ENCODE results near the gene SEMA3F.

The SEMA3F gene

DNA sequence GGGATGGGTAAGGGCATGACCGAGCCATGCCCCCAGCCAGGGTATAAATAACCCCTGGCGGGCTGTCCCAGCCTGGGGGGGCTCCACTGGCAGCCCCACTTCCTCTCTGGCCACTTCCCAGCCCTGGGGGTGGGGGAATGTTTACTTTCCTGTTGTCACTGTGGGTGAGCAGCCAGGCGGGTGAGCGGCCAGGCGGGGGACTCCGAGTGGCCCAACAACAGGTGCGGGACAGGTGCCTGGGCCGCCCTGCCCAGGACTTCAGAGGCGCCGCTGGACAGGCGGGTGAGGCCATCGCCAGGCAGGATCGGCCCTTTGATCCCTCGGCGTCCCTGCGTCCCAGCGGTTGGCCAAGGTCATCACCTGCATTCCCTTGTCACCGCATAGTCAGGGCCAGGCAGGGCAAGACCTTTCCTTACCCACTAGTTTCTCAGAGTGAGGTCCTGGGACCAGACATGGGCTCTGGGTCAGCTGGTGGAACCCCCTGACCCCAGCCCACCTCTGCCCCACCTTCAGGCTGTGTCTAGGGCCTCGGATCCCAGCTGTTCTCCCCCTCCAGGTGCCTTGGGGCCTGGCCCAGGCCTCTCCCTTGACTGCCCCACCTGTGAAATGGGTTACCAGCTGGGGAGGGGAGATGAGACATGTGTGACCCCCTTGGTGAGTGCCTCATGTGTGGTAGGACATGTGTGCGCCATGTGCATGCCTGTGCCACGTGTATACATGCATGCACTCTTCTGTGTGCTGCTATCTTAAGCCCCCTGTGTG lies 16.6 kb downstream of the SEMA3F start:
- peaks cover 13% of the 10 kb centered on the region for H3K36me3 Mint-ChIP-seq (ENCODE audit: low read depth)
- H3K9me3 Mint-ChIP-seq, result no peaks in the 10 kb centered on the region
- TF ChIP-seq, protein P1, sequence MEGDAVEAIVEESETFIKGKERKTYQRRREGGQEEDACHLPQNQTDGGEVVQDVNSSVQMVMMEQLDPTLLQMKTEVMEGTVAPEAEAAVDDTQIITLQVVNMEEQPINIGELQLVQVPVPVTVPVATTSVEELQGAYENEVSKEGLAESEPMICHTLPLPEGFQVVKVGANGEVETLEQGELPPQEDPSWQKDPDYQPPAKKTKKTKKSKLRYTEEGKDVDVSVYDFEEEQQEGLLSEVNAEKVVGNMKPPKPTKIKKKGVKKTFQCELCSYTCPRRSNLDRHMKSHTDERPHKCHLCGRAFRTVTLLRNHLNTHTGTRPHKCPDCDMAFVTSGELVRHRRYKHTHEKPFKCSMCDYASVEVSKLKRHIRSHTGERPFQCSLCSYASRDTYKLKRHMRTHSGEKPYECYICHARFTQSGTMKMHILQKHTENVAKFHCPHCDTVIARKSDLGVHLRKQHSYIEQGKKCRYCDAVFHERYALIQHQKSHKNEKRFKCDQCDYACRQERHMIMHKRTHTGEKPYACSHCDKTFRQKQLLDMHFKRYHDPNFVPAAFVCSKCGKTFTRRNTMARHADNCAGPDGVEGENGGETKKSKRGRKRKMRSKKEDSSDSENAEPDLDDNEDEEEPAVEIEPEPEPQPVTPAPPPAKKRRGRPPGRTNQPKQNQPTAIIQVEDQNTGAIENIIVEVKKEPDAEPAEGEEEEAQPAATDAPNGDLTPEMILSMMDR (IDR thresholded peaks at IDR 0.05; ENCODE audit: unreplicated experiment in 3 of 3), result no peak
- no peak overlapping the region for H3K4me3 Mint-ChIP-seq
- peaks cover 14% of the 10 kb centered on the region for H3K4me1 Mint-ChIP-seq
- H3K27ac Mint-ChIP-seq, result peak overlapping the region in 2 of 3 experiments; percentile 46 to 66
- peaks cover 4% of the 10 kb centered on the region for H3K27me3 Mint-ChIP-seq (ENCODE audit: low read depth)

DNA sequence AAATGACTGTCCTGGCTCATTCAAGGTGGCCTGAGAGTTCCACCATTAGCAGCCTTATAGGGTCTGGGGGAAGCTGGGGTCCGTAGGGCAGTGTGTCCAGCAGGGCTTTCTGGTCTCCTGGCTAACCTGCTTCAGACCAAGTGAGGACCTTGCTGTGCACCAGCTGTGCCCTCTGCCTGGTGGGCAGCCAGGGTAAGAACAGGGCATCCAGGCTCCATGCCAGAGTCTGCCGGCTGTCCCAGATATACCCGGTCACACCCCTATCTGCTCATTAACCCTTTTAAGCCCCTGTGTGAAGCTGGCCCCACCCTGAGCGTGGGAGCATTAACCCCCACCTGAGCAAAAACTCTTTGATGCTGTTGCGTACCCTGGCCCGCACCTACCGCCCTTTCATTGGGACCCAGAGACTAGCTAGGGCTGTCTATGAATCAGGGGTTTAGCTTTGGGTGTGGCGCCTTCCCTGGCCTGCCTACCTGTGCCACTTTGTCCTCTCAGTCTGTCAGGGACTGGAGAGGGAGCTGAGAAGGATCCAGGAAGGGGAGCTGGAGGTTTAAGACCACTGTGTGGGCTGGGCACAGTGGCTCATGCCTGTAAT lies 17.6 kb downstream of the SEMA3F start:
- H3K4me3 Mint-ChIP-seq, result no peak overlapping the region
- peaks cover 21% of the 10 kb centered on the region for H3K36me3 Mint-ChIP-seq (ENCODE audit: low read depth)
- peaks cover 4% of the 10 kb centered on the region for H3K27me3 Mint-ChIP-seq (ENCODE audit: low read depth)
- H3K9me3 Mint-ChIP-seq, result no peaks in the 10 kb centered on the region
- no peak overlapping the region for H3K27ac Mint-ChIP-seq
- peaks cover 11% of the 10 kb centered on the region for H3K4me1 Mint-ChIP-seq
- TF ChIP-seq, protein P1 (IDR thresholded peaks at IDR 0.05; ENCODE audit: unreplicated experiment in 3 of 3), result no peak

DNA sequence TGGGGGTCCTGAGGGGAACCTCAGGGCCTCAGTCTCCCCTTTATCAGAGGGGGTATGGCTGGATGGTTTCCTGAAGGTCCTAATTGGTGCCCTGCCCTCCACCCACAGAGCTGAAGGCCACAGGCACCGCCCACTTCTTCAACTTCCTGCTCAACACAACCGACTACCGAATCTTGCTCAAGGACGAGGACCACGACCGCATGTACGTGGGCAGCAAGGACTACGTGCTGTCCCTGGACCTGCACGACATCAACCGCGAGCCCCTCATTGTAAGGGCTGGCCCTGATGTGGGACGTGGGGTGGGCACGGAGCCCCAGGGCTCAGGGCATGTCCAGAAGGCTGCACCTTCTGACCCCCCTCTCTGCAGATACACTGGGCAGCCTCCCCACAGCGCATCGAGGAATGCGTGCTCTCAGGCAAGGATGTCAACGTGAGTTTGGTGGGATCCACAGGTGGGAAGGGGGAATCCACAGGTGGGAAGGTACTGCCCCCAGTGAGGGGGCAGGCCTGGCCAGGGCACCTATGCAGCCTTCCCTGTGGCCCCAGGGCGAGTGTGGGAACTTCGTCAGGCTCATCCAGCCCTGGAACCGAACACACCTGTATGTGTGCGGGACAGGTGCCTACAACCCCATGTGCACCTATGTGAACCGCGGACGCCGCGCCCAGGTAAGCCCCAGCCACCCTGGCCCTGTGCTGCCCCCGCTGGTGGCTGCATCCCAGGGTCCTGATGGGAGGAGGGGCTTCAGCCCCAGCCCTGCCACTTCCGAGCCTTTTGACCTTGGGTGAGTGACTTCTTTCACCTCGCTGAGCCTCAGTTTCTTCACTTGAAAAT lies 18.8 kb downstream of the SEMA3F start:
- Mint-ChIP-seq H3K9me3 (no peaks in the 10 kb centered on the region), H3K4me3 (no peak overlapping the region), H3K4me1 (peaks cover 5% of the 10 kb centered on the region), H3K27me3 (ENCODE audit: low read depth) (no peaks in the 10 kb centered on the region), H3K36me3 (ENCODE audit: low read depth) (peaks cover 17% of the 10 kb centered on the region), H3K27ac (no peak overlapping the region)
- TF ChIP-seq, protein P1 (IDR thresholded peaks at IDR 0.05; ENCODE audit: unreplicated experiment in 3 of 3), result no peak

DNA sequence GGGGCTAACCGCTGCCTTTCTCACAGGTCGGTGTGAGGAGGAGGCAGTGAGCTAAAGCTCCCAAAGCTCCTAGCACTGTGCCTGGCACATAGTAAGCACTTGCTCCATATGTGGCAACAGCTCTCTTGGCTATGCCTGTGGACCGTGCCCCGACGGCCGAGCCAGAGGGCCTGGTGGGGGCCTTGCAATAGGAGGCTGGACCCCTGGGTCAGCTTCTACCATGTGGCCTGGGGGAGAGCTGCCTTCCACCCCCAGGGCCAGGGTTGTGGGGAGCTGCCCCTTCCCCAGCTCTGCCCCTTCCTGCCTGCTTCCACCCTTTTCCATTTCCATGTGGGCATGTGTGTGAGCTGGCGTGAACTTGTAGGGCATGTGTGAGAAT lies 19.4 kb downstream of the SEMA3F start:
- H3K9me3 Mint-ChIP-seq, result no peaks in the 10 kb centered on the region
- no peak overlapping the region for H3K27ac Mint-ChIP-seq
- H3K27me3 Mint-ChIP-seq (ENCODE audit: low read depth), result no peaks in the 10 kb centered on the region
- peaks cover 6% of the 10 kb centered on the region for H3K4me1 Mint-ChIP-seq
- no peak overlapping the region for H3K4me3 Mint-ChIP-seq
- TF ChIP-seq, protein P1 (IDR thresholded peaks at IDR 0.05; ENCODE audit: unreplicated experiment in 3 of 3), result no peak
- peaks cover 19% of the 10 kb centered on the region for H3K36me3 Mint-ChIP-seq (ENCODE audit: low read depth)

DNA sequence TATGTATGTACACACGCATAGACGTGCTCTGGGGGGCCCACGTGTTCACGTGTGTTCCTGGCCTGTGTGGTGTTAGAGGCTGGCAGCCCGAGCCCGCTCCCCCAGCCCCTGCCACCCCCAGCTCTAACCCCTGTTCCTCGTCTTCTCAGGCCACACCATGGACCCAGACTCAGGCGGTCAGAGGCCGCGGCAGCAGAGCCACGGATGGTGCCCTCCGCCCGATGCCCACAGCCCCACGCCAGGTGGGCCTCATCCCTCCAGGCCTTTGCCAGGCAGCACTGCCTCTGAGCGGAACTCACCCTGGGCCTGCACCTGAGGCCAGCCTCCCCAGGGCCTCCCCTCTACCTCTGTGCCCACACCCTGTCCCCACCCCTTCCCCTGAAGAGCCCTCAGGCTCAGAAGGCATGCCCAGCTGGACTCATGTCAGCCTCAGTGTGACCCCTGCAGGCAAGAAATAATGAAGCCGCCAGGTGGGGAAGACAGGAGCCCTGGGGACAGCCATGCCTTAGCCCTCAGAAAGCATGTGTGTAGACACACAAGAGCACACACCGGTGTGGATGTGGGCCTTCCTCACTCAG lies 19.9 kb downstream of the SEMA3F start:
- peaks cover 10% of the 10 kb centered on the region for H3K4me1 Mint-ChIP-seq
- H3K27me3 Mint-ChIP-seq (ENCODE audit: low read depth), result no peaks in the 10 kb centered on the region
- no peak overlapping the region for H3K4me3 Mint-ChIP-seq

More for the DNA sequence above, 19.9 kb downstream of the SEMA3F start:
- no peak overlapping the region for H3K27ac Mint-ChIP-seq
- H3K9me3 Mint-ChIP-seq, result no peaks in the 10 kb centered on the region
- H3K36me3 Mint-ChIP-seq (ENCODE audit: low read depth), result peaks cover 24% of the 10 kb centered on the region
- TF ChIP-seq, protein P1 (IDR thresholded peaks at IDR 0.05; ENCODE audit: unreplicated experiment in 3 of 3), result no peak

Measured in nephron (organoid).